Activated naive CD4-positive, alpha-beta T cell treated with anti-CD3 and anti-CD28 coated beads, Interleukin-2, amount 50 U/mL, for 24 hours (primary cell): ENCODE results near the gene NR1D1.
A peak's percentile ranks its signal among the peaks of the same experiment; 100 is the strongest.

ENCODE experiments used
- H3K27ac Mint-ChIP-seq: one replicate; pipeline ENCODE4 v1.8.0; 2021; ENCODE audit warnings: mild to moderate bottlenecking, mixed read lengths
- H3K27me3 Mint-ChIP-seq: one replicate; pipeline ENCODE4 v1.8.0; 2021; ENCODE audit warnings: mixed read lengths
- H3K36me3 Mint-ChIP-seq: one replicate; pipeline ENCODE4 v1.8.0; 2021; ENCODE audit warnings: mixed read lengths
- H3K4me1 Mint-ChIP-seq: one replicate; pipeline ENCODE4 v1.8.0; 2021; ENCODE audit warnings: mixed read lengths
- H3K4me3 Mint-ChIP-seq: one replicate; pipeline ENCODE4 v1.8.0; 2021; ENCODE audit warnings: mild to moderate bottlenecking, mixed read lengths
- H3K9me3 Mint-ChIP-seq: one replicate; pipeline ENCODE4 v1.8.0; 2021; ENCODE audit warnings: mixed read lengths

NR1D1 gene

DNA sequence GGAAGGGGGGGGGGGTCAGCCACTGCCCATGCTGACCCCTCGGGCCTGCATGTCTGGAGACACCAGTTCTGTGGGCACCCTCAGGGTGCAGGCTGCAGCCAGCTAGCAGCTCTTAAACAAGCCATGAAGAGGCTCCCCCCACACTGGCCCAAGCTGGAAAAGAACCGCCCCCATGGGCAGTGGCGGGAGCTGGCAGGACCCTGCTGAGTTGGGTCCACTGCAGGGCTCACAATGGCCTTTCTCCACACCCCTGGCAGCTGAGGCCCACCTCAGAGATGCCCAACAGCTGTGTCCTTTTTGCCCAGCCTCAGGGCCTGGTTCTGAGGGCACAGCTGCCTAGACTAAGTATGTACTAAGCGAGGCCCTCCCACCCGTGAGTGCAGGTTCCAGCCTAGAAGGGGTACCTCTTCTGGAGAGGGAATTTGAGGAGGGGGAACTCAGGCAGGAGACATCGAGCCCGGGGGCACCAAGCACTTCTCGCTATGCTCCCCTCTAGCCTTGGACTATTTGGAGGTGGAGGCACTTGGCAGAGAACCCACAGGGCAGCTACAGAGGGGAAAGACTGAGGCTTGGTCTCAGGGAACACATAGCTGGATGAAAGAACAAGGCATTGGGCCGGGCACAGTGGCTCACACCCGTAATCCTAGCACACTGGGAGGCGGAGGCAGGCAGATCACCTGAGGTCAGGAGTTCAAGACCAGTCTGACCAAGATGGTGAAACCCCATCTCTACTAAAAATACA lies 34.4 kb downstream of the NR1D1 start:
- Mint-ChIP-seq H3K4me3 (no peak overlapping the region), H3K4me1 (peaks cover 83% of the 10 kb centered on the region), H3K27me3 (no peaks in the 10 kb centered on the region), H3K36me3 (no peaks in the 10 kb centered on the region), H3K9me3 (no peaks in the 10 kb centered on the region), H3K27ac (peak overlapping the region; percentile 23)

- peaks cover 75% of the 10 kb centered on the region for H3K4me1 Mint-ChIP-seq
- H3K4me3 Mint-ChIP-seq = peak overlapping the region; percentile 85
These were observed 35.2 kb downstream of the NR1D1 start for GRCh38 chr17:40064971-40065768.

GRCh38 chr17:40063901-40064531 lies 36.4 kb downstream of the NR1D1 start:
- peak overlapping the region; percentile 85 for H3K4me3 Mint-ChIP-seq
- no peaks in the 10 kb centered on the region for H3K27me3 Mint-ChIP-seq
- no peaks in the 10 kb centered on the region for H3K9me3 Mint-ChIP-seq
- no peaks in the 10 kb centered on the region for H3K36me3 Mint-ChIP-seq
- peaks cover 63% of the 10 kb centered on the region for H3K4me1 Mint-ChIP-seq
- H3K27ac Mint-ChIP-seq = peak overlapping the region; percentile 31

More at GRCh38 chr17:40064971-40065768, 35.2 kb downstream of the NR1D1 start:
- no peaks in the 10 kb centered on the region for H3K36me3 Mint-ChIP-seq
- no peaks in the 10 kb centered on the region for H3K9me3 Mint-ChIP-seq
- H3K27me3 Mint-ChIP-seq = no peaks in the 10 kb centered on the region
- peak overlapping the region; percentile 31 for H3K27ac Mint-ChIP-seq

- Mint-ChIP-seq H3K27me3 (no peaks in the 10 kb centered on the region), H3K9me3 (no peaks in the 10 kb centered on the region), H3K36me3 (no peaks in the 10 kb centered on the region), H3K4me3 (peak overlapping the region; percentile 85), H3K27ac (peak overlapping the region; percentile 51), H3K4me1 (peaks cover 56% of the 10 kb centered on the region)
These were observed 37.1 kb downstream of the NR1D1 start for GRCh38 chr17:40063187-40063771.

- Mint-ChIP-seq H3K36me3 (no peaks in the 10 kb centered on the region), H3K4me1 (peaks cover 49% of the 10 kb centered on the region), H3K9me3 (no peaks in the 10 kb centered on the region), H3K4me3 (peak within 1 kb of the TSS; percentile 85), H3K27ac (peak within 1 kb of the TSS; percentile 85), H3K27me3 (no peaks in the 10 kb centered on the region)
These were observed 37.8 kb downstream of the NR1D1 start, which contains the start of gene THRA for GRCh38 chr17:40062329-40063186. Gene THRA (plus strand): TSS chr17:40062965. CDS start chr17:40074489, 11,524 bp downstream.

- Mint-ChIP-seq H3K9me3 (no peaks in the 10 kb centered on the region), H3K27me3 (no peaks in the 10 kb centered on the region), H3K4me1 (peaks cover 39% of the 10 kb centered on the region), H3K4me3 (peak overlapping the region; percentile 85), H3K36me3 (no peaks in the 10 kb centered on the region), H3K27ac (peak overlapping the region; percentile 85)
These were observed 38.8 kb downstream of the NR1D1 start for GRCh38 chr17:40061609-40062038.

- H3K4me3 Mint-ChIP-seq = peak overlapping the region; percentile 85
- H3K27me3 Mint-ChIP-seq = no peaks in the 10 kb centered on the region
- H3K36me3 Mint-ChIP-seq = no peaks in the 10 kb centered on the region
- peak overlapping the region; percentile 79 for H3K27ac Mint-ChIP-seq
- H3K4me1 Mint-ChIP-seq = peaks cover 35% of the 10 kb centered on the region
- no peaks in the 10 kb centered on the region for H3K9me3 Mint-ChIP-seq
These were observed 39.3 kb downstream of the NR1D1 start for GRCh38 chr17:40060887-40061608.

- H3K27me3 Mint-ChIP-seq = no peaks in the 10 kb centered on the region
- no peak overlapping the region for H3K4me3 Mint-ChIP-seq
- peaks cover 27% of the 10 kb centered on the region for H3K4me1 Mint-ChIP-seq
- no peaks in the 10 kb centered on the region for H3K9me3 Mint-ChIP-seq
- H3K36me3 Mint-ChIP-seq = no peaks in the 10 kb centered on the region
- H3K27ac Mint-ChIP-seq = peak overlapping the region; percentile 55
These were observed 40.5 kb downstream of the NR1D1 start for GRCh38 chr17:40059729-40060475.

DNA sequence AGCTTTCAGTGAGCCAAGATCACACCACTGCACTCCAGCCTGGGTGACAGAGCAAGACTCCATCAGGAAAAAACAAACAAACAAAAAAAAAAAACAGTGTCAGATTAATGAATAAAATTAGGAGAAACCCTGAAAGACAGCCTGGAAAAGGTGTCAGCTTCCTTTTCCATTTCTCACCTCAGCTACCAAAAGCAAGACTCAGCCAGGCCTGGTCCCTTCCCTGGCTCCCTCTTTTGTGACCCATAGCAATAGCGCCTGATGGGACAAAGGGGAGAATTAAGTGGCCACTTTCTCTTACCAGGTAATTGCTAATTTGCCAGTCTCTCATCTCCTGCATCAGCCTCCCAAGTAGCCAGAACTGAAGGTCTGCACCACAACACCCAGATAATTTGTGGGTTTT lies 41.5 kb downstream of the NR1D1 start:
- Mint-ChIP-seq H3K27ac (peak overlapping the region; percentile 46), H3K4me1 (peaks cover 26% of the 10 kb centered on the region), H3K27me3 (no peaks in the 10 kb centered on the region), H3K9me3 (no peaks in the 10 kb centered on the region), H3K4me3 (no peak overlapping the region), H3K36me3 (peaks cover 1% of the 10 kb centered on the region)

- Mint-ChIP-seq H3K4me3 (no peak overlapping the region), H3K27ac (peak overlapping the region; percentile 46), H3K9me3 (no peaks in the 10 kb centered on the region), H3K4me1 (peaks cover 25% of the 10 kb centered on the region), H3K36me3 (peaks cover 1% of the 10 kb centered on the region), H3K27me3 (no peaks in the 10 kb centered on the region)
These were observed 42.1 kb downstream of the NR1D1 start for GRCh38 chr17:40058186-40058784.

GRCh38 chr17:40056379-40057015 lies 43.9 kb downstream of the NR1D1 start:
- peaks cover 22% of the 10 kb centered on the region for H3K4me1 Mint-ChIP-seq
- H3K36me3 Mint-ChIP-seq = peaks cover 1% of the 10 kb centered on the region
- no peaks in the 10 kb centered on the region for H3K27me3 Mint-ChIP-seq
- no peak overlapping the region for H3K4me3 Mint-ChIP-seq
- no peaks in the 10 kb centered on the region for H3K9me3 Mint-ChIP-seq
- no peak overlapping the region for H3K27ac Mint-ChIP-seq
